Measurements from ENCODE around the gene OR52N5. TPM values are rescaled to one million over a fixed set of nuclear protein-coding genes. Genes with fewer than 3 reads are reported as not detected.

Gene OR52N5
- total and polyA plus RNA-seq, 9 of the 15 experiments (the other 6 are each of a cell fraction or from before 2014, with no cell fraction given): not detected

- TF ChIP-seq ZBTB8A (IDR thresholded peaks at IDR 0.05; ENCODE audit: partially characterized antibody): no peak
Observed at GRCh38 chr11:5796541-5796940, 13.4 kb upstream of the OR52N5 start (continued).

- no peaks in the 10 kb centered on the region for H3K9me1 ChIP-seq (ENCODE audit: control insufficient read depth, insufficient read depth, low read length)
- H3K27ac ChIP-seq (ENCODE audit: extremely low read depth, low read depth, low read length): no peak within 1 kb of the TSS
- CTCF ChIA-PET (ENCODE audit: low intra/inter-chr PET ratio): no interaction called here
- H3K27me3 ChIP-seq (ENCODE audit: control insufficient read depth in 2 of 2, insufficient read depth in 2 of 2, low read length in 2 of 2): no peaks in the 10 kb centered on the region
- no peak within 1 kb of the TSS for H3K4me3 ChIP-seq
- no peaks in the 10 kb centered on the region for H3K79me2 ChIP-seq (ENCODE audit: control insufficient read depth, insufficient read depth, low read length)
- no peaks in the 10 kb centered on the region for H3K36me3 ChIP-seq (ENCODE audit: control insufficient read depth, insufficient read depth, low read length)
- no peak for FAIRE-seq
- ATAC-seq: no peak
- no peaks in the 10 kb centered on the region for H3K4me1 ChIP-seq (replicated peaks in 1 of 2; ENCODE audit: control insufficient read depth in 2 of 2, insufficient read depth in 2 of 2, low read length in 2 of 2)
- intact Hi-C loops (cut with micrococcal nuclease): no loop called here
- in situ Hi-C loops (cut with MboI): no loop called here
- POLR2A ChIA-PET: no interaction called here
- TF ChIP-seq RERE (CRISPR knock-in tag; IDR thresholded peaks at IDR 0.05; ENCODE audit: borderline replicate concordance) (no peak), NFIX (CRISPR knock-in tag; IDR thresholded peaks at IDR 0.05; ENCODE audit: low read depth) (no peak), C11orf30 (IDR thresholded peaks at IDR 0.05; ENCODE audit: low read depth) (no peak), THAP12 (CRISPR knock-in tag; IDR thresholded peaks at IDR 0.05) (no peak), DIDO1 (tag; IDR thresholded peaks at IDR 0.05; ENCODE audit: low read depth) (no peak)
- 2% methylated on average over 3 of the region's 3 CpGs for WGBS (ENCODE audit: insufficient coverage, low coverage, missing lambda C conversion rate)
- H2AFZ ChIP-seq (ENCODE audit: low read depth, low read length): no peak within 1 kb of the TSS
- BruUV-seq (replicated peaks): no TSS peak
- DNase-seq (ENCODE audit: extremely low read depth in 1 of 4, low spot score in 3 of 4): no peak
- H3K9ac ChIP-seq (ENCODE audit: insufficient read depth in 1 of 2, low read depth in 2 of 2, low read length in 2 of 2): no peak within 1 kb of the TSS
- H3K9me3 ChIP-seq (replicated peaks; ENCODE audit: control insufficient read depth, insufficient read depth, low read depth, low read length): no peaks in the 10 kb centered on the region
- H4K20me1 ChIP-seq (replicated peaks; ENCODE audit: control insufficient read depth, insufficient read depth, low read length): no peaks in the 10 kb centered on the region
- no peak within 1 kb of the TSS for H3K4me2 ChIP-seq (ENCODE audit: insufficient read depth, low read length)
Observed at GRCh38 chr11:5791165-5791564, 8.0 kb upstream of the OR52N5 start, which contains the start of gene OR52N1. OR52N1 (minus strand) TSS chr11:5791265; CDS start chr11:5788816, 2,449 bp downstream.

All from K562 (cell line).